IMR-90 (cell line): ENCODE measurements around the gene RASSF7.

Experiments
- FOS ChIP-seq: fragments of 150-350 bp; IDR thresholded peaks from 2 replicates; pipeline ENCODE4 v1.6.1; 2016; ENCODE audit warnings: low read depth, low read length
- MAFK ChIP-seq: IDR thresholded peaks from 2 replicates; pipeline ENCODE4 v1.6.1; 2012; ENCODE audit warnings: low read depth, low read length, improper control_type of control experiment
- MXI1 ChIP-seq: IDR thresholded peaks from 2 replicates; pipeline ENCODE4 v1.6.1; 2012; ENCODE audit warnings: low read depth, mild to moderate bottlenecking, low read length, moderate library complexity, borderline replicate concordance
- POLR2A ChIP-seq: IDR thresholded peaks from 2 replicates; pipeline ENCODE4 v1.6.1; 2012; ENCODE audit warnings: mild to moderate bottlenecking, low read depth, low read length

DNA sequence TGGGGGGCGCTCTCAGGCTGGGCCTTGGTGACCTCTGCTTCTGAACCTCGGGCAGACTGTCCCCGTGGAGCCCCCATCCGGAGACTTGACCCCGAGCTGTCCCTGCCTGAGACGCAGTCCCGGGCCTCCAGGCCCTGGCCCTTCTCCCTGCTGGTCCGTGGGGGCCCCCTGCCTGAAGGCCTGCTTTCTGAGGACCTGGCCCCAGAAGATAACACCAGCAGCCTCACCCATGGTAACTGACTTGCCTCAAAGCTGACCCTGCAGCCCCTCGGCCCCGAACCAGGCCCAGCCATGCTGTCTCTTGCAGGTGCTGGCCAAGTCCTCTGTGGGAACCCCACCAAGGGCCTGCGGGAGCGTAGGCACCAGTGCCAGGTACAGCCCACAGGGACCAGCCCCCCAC lies 9.2 kb upstream of the RASSF7 start:
- no peak for TF ChIP-seq POLR2A
- TF ChIP-seq MXI1 = no peak
- no peak for TF ChIP-seq MAFK
- TF ChIP-seq FOS = no peak
